Kidney (tissue), 14 donors: ENCODE data around the gene CTNND2. TPM values are rescaled to one million over a fixed set of nuclear protein-coding genes. Genes with fewer than 3 reads are reported as not detected.

ENCODE experiments used
- DNase-seq, 5 donors: peaks; one replicate each; pipeline ENCODE4 v3.0.0-alpha.2; 2013 to 2020
- FAIRE-seq: peaks from 2 replicates; lab custom pipeline; 2012; peaks lifted over from hg19 to GRCh38; lab: Jason Lieb, UNC
- H3K27ac ChIP-seq, 2 donors: one replicate each; pipeline ENCODE4 v1.7.0; 2013; ENCODE audit warnings: low read depth in 2 of 2, low read length in 2 of 2, inconsistent platforms in 1 of 2
- H3K27me3 ChIP-seq: one replicate; pipeline ENCODE4 v1.7.1; 2013; ENCODE audit warnings: low read length, inconsistent platforms; ENCODE audit not compliant: control insufficient read depth, insufficient read depth
- H3K36me3 ChIP-seq, 3 donors: one replicate each; pipeline versions ENCODE4 v1.7.0 to v1.7.1; 2013; ENCODE audit warnings: low read length in 3 of 3, control low read depth in 1 of 3, inconsistent platforms in 1 of 3; ENCODE audit not compliant: insufficient read depth in 3 of 3, control insufficient read depth in 2 of 3
- H3K4me1 ChIP-seq, 3 donors: one replicate each; pipeline versions ENCODE4 v1.7.0 to v1.7.1; 2013; ENCODE audit warnings: low read length in 3 of 3, inconsistent platforms in 1 of 3, low read depth in 1 of 3; ENCODE audit not compliant: control insufficient read depth in 2 of 3, insufficient read depth in 2 of 3
- H3K4me3 ChIP-seq, 3 donors: one replicate each; pipeline versions ENCODE4 v1.7.0 to v1.8.1; 2013; ENCODE audit warnings: low read length in 3 of 3, control low read depth in 1 of 3, inconsistent platforms in 1 of 3
- H3K9ac ChIP-seq, 3 donors: one replicate each; pipeline versions ENCODE4 v1.7.0 to v1.7.1; 2013; ENCODE audit warnings: low read length in 3 of 3, control low read depth in 1 of 3, inconsistent platforms in 1 of 3
- H3K9me3 ChIP-seq, 3 donors: one replicate each; pipeline versions ENCODE4 v1.7.0 to v1.7.1; 2013; ENCODE audit warnings: low read length in 3 of 3, control low read depth in 1 of 3, inconsistent platforms in 1 of 3; ENCODE audit not compliant: control insufficient read depth in 2 of 3, insufficient read depth in 1 of 3
- intact Hi-C: fragments of 100-400 bp; cut with DNase I; formaldehyde crosslinking; loops from one replicate; pipeline ENCODE4 v1.11.1; 2022
- polyA plus RNA-seq: library from polyadenylated mRNA; stranded (reverse); fragments of 350-450 nt; fragmentation: Illumina TruSeq; extraction: RNeasy Lipid Tissue Mini Kit (QIAGEN cat#74804); gene quantifications from one replicate; pipeline ENCODE4 v1.2.3, GENCODE V29; 2014; ENCODE audit warnings: low read depth, low replicate concordance; ENCODE audit not compliant: insufficient read depth
- total RNA-seq: library from RNA; stranded (reverse); fragmentation: NEBNext Ultra II Directional; extraction: Animal tissue kit (Norgen Biotek cat#: 25700); gene quantifications from one replicate; pipeline ENCODE4 v1.2.1, GENCODE V29; 2021
- TF ChIP-seq, protein P1 (sequence below): IDR thresholded peaks from 3 replicates; pipeline ENCODE4 v1.5.1; 2012; ENCODE audit warnings: mild to moderate bottlenecking, moderate library complexity, borderline replicate concordance; ENCODE audit not compliant: insufficient read depth; ENCODE audit errors: extremely low read depth
- donor health status: control.
- donor health status: control.
- donor health status: control.
- donor health status: control.
- donor health status: control.
- donor health status: DM: yes; HTN: yes; CAD: no.
- donor health status: Normal renal cell carcinoma (clear cell type).

CTNND2 gene
- total and polyA plus RNA-seq, 2 donors from 2014 or later: 0.15 to 0.79 TPM

DNA sequence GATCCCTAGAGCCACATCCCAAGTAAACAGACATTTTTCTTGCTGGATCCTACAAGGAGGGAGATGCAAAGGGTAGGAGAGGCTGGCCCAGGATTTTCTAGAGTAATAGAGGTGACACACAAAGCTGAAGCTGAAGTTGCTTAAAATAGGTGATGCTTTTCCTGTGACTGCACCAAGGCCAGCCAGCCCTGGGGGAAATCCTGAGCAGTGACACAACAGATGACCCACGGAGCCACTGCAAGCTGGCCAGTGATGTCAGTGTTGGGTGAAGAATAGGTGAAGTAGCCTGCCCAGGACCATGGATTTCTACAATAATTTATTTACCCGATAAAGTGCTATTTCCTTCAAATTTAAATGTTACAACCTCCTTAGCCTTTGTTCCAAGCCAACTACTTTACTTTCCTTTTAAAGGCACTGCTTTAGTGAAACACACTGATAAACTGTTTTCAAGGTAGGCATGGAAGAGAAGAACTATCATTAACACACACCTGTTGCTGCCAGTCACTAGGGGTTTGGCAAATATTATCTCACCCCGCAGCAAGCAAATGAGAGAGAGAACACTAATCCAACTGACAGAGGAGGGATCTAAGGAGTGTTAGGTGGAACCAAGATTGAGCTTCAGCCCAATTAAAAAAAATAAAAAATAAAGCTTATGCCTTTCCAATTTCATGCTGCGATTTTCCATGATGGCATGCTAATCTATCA lies 123.5 kb downstream of the CTNND2 start:
- Histone ChIP-seq H3K27me3 (no peaks in the 10 kb centered on the region), H3K4me3 (no peak overlapping the region), H3K27ac (no peak overlapping the region), H3K9me3 (no peaks in the 10 kb centered on the region), H3K36me3 (no peaks in the 10 kb centered on the region), H3K9ac (no peak overlapping the region), H3K4me1 (no peaks in the 10 kb centered on the region)
- DNase-seq (no peak), FAIRE-seq (no peak)
- TF ChIP-seq, protein P1, sequence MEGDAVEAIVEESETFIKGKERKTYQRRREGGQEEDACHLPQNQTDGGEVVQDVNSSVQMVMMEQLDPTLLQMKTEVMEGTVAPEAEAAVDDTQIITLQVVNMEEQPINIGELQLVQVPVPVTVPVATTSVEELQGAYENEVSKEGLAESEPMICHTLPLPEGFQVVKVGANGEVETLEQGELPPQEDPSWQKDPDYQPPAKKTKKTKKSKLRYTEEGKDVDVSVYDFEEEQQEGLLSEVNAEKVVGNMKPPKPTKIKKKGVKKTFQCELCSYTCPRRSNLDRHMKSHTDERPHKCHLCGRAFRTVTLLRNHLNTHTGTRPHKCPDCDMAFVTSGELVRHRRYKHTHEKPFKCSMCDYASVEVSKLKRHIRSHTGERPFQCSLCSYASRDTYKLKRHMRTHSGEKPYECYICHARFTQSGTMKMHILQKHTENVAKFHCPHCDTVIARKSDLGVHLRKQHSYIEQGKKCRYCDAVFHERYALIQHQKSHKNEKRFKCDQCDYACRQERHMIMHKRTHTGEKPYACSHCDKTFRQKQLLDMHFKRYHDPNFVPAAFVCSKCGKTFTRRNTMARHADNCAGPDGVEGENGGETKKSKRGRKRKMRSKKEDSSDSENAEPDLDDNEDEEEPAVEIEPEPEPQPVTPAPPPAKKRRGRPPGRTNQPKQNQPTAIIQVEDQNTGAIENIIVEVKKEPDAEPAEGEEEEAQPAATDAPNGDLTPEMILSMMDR: no peak
- intact Hi-C loops: no loop called here

DNA sequence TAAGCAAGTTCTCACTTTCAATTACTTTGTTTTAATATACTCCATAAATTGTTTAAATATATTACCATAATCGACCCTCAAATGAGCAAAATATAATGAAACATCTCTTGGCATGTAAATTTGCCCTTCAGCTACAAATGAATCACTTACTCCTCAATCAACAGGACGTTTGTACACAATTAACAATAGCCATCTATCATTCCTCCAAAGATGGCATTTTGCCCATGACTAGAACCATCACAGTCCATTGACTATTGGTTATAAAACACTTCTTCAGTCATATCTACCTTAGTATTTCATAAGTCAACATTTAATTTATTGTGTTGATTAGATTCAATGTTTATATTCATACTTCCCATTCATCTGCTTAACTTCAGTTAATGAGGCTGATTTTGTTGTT lies 127.2 kb downstream of the CTNND2 start:
- no peak overlapping the region for H3K27ac ChIP-seq
- no peaks in the 10 kb centered on the region for H3K4me1 ChIP-seq
- DNase-seq: no peak
- no peaks in the 10 kb centered on the region for H3K9me3 ChIP-seq
- FAIRE-seq: no peak
- H3K9ac ChIP-seq: no peak overlapping the region
- H3K4me3 ChIP-seq: no peak overlapping the region
- H3K27me3 ChIP-seq: no peaks in the 10 kb centered on the region
- H3K36me3 ChIP-seq: no peaks in the 10 kb centered on the region
- intact Hi-C loops: no loop called here
- TF ChIP-seq, protein P1: no peak

DNA sequence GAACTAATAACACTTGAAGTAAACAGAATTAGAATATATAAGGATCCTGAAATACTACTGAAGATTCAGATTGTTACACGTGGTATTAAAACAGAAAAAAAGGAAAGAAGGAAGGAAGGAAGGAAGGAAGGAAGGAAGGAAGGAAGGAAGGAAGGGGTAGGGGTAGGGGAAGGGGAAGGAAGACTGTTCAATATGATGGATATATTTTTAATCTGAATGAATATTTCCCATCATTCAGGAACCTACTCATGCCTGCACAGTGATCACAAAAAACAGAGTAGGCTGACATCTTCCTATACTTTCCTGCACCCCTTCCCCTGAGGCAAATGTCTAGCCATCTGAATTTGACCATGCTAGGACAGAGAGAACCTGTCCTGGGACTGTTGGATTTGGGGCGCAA lies 133.9 kb downstream of the CTNND2 start:
- TF ChIP-seq, protein P1: no peak
- H3K27me3 ChIP-seq: no peaks in the 10 kb centered on the region
- H3K9me3 ChIP-seq: no peaks in the 10 kb centered on the region
- H3K9ac ChIP-seq: no peak overlapping the region
- FAIRE-seq (no peak), DNase-seq (no peak)
- no peaks in the 10 kb centered on the region for H3K4me1 ChIP-seq
- no peak overlapping the region for H3K27ac ChIP-seq
- intact Hi-C loops: no loop called here
- H3K4me3 ChIP-seq: no peak overlapping the region
- no peaks in the 10 kb centered on the region for H3K36me3 ChIP-seq
